Measurements from ENCODE around the gene UBE2E2.

The UBE2E2 gene

GRCh38 chr3:23546181-23546580, 343.1 kb downstream of the UBE2E2 start:
- H3K4me3 ChIP-seq (ENCODE audit: insufficient read length, low read depth) = no peak overlapping the region
- no peaks in the 10 kb centered on the region for H3K4me1 ChIP-seq (ENCODE audit: insufficient read depth, insufficient read length)
- DNase-seq (ENCODE audit: low read depth, low spot score) = no peak
- H3K9ac ChIP-seq (ENCODE audit: insufficient read length, low read depth) = no peak overlapping the region
- H3K27me3 ChIP-seq (ENCODE audit: insufficient read depth, insufficient read length) = no peaks in the 10 kb centered on the region
- peaks cover 4% of the 10 kb centered on the region; the same call in 1 of the 2 replicates for H3K9me3 ChIP-seq (ENCODE audit: insufficient read depth, low read length)
- TF ChIP-seq ZNF274 (IDR thresholded peaks at IDR 0.05; ENCODE audit: low read depth, low read length) = no peak
- no peak for TF ChIP-seq YY1 (IDR thresholded peaks at IDR 0.05; ENCODE audit: insufficient read depth, insufficient read length)
- no peak for TF ChIP-seq SUZ12 (IDR thresholded peaks at IDR 0.05; ENCODE audit: extremely low read depth, insufficient read depth, insufficient read length)
- H3K36me3 ChIP-seq (ENCODE audit: insufficient read depth, insufficient read length, low read length) = no peaks in the 10 kb centered on the region

DNA sequence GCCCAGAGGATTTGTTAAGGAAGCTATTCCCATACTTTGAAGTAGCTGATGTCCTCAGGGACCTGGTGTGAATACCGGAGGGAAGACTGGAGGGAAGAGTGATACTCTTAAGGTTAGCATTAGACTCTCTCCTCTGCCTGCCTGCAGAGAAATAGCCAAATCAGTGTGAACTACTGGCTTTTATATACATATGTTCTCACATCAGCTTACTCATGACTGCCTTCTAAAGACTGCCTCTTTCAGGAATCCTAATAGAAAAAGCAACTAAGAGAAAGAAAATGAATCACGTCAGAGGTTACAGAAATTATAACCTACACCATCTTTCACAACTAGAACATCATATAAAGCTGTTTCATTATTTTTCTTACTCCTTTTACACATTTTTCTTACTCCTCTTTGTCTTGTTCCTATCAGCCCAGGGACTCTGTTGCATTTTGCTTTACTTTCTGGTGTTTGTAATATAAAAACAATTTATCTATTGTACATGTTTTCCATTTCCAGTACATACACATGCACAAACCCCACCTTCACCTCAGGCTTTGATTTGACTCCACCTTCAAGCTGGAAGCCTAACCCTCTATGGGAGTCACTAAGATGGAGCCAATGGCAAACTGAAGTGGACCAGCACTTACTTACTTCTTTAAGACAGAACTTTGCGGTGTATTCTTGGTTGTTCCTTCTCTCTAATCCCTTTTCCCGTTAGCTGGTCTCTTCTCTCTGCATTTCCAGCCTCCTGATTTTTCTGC, 345.0 kb downstream of the UBE2E2 start:
- no peak for DNase-seq (ENCODE audit: low read depth, low spot score)
- H3K4me1 ChIP-seq (ENCODE audit: insufficient read depth, insufficient read length) = no peaks in the 10 kb centered on the region
- no peaks in the 10 kb centered on the region for H3K27me3 ChIP-seq (ENCODE audit: insufficient read depth, insufficient read length)
- H3K9me3 ChIP-seq (ENCODE audit: insufficient read depth, low read length) = peaks cover 4% of the 10 kb centered on the region; the same call in 1 of the 2 replicates
- H3K9ac ChIP-seq (ENCODE audit: insufficient read length, low read depth) = no peak overlapping the region
- TF ChIP-seq SUZ12 (IDR thresholded peaks at IDR 0.05; ENCODE audit: extremely low read depth, insufficient read depth, insufficient read length) = no peak
- no peak for TF ChIP-seq YY1 (IDR thresholded peaks at IDR 0.05; ENCODE audit: insufficient read depth, insufficient read length)
- no peak for TF ChIP-seq ZNF274 (IDR thresholded peaks at IDR 0.05; ENCODE audit: low read depth, low read length)
- no peak overlapping the region for H3K4me3 ChIP-seq (ENCODE audit: insufficient read length, low read depth)
- no peaks in the 10 kb centered on the region for H3K36me3 ChIP-seq (ENCODE audit: insufficient read depth, insufficient read length, low read length)

DNA sequence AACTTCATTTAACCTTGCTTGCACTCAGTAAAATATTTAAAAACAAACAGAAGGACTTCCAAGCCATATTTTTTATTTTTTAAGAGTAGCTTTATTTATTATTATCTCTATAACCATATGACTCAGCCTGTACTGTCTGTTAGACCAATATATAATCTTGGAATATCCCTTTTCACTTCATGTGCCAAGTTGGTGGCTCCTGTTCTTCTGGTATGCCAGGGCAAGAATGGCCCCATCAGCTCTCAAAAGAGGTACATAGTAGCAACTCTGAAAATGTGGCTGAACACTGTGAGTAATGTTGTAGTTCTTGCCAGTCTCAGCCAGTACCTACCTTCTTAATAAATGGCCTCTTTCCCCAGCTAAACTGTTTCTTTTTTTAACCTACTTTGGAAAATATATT, 345.6 kb downstream of the UBE2E2 start:
- DNase-seq (ENCODE audit: low read depth, low spot score) = no peak
- Histone ChIP-seq H3K4me1 (ENCODE audit: insufficient read depth, insufficient read length) (no peaks in the 10 kb centered on the region), H3K4me3 (ENCODE audit: insufficient read length, low read depth) (no peak overlapping the region), H3K9me3 (ENCODE audit: insufficient read depth, low read length) (peaks cover 4% of the 10 kb centered on the region; the same call in 1 of the 2 replicates), H3K36me3 (ENCODE audit: insufficient read depth, insufficient read length, low read length) (no peaks in the 10 kb centered on the region), H3K27me3 (ENCODE audit: insufficient read depth, insufficient read length) (no peaks in the 10 kb centered on the region), H3K9ac (ENCODE audit: insufficient read length, low read depth) (no peak overlapping the region)
- TF ChIP-seq SUZ12 (IDR thresholded peaks at IDR 0.05; ENCODE audit: extremely low read depth, insufficient read depth, insufficient read length) = no peak
- no peak for TF ChIP-seq YY1 (IDR thresholded peaks at IDR 0.05; ENCODE audit: insufficient read depth, insufficient read length)
- TF ChIP-seq ZNF274 (IDR thresholded peaks at IDR 0.05; ENCODE audit: low read depth, low read length) = no peak

DNA sequence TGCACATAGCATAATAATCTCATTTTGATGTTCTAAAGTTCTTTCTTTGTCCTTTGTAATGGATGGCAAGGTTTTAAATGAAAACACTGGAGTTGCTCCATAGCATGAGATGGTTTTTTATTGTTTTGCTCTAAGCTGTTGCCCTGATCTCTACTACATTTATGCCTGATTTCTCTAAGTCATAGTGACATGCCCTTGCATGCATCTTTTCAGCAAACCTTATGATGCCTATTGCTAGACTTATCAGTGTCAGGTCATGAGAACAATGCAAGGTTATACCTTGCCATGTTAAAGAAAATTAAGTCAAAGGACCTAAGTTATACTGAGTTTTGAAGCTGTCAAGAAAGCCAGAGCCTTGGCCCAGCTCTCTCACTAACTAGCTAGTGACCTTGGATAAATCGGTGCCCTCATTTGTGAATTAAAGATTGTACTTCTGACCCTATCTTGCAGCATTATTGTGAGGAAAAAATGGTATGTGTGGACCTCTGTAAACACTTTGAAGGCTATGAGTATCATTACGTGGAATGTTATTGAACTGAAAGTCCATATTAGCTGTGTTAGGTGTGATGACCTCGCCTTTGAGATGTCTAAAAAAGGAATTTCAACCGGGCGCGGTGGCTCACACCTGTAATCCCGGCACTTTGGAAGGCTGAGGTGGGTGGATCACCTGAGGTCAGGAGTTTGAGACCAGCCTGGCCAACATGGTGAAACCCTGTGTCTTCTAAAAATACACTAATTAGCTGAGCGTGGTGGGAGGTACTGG, 346.2 kb downstream of the UBE2E2 start:
- DNase-seq (ENCODE audit: low read depth, low spot score) = no peak
- no peak overlapping the region for H3K9ac ChIP-seq (ENCODE audit: insufficient read length, low read depth)
- H3K9me3 ChIP-seq (ENCODE audit: insufficient read depth, low read length) = peaks cover 4% of the 10 kb centered on the region; the same call in 1 of the 2 replicates
- no peak for TF ChIP-seq YY1 (IDR thresholded peaks at IDR 0.05; ENCODE audit: insufficient read depth, insufficient read length)
- H3K4me1 ChIP-seq (ENCODE audit: insufficient read depth, insufficient read length) = no peaks in the 10 kb centered on the region
- H3K27me3 ChIP-seq (ENCODE audit: insufficient read depth, insufficient read length) = no peaks in the 10 kb centered on the region
- H3K36me3 ChIP-seq (ENCODE audit: insufficient read depth, insufficient read length, low read length) = no peaks in the 10 kb centered on the region
- no peak overlapping the region for H3K4me3 ChIP-seq (ENCODE audit: insufficient read length, low read depth)

DNA sequence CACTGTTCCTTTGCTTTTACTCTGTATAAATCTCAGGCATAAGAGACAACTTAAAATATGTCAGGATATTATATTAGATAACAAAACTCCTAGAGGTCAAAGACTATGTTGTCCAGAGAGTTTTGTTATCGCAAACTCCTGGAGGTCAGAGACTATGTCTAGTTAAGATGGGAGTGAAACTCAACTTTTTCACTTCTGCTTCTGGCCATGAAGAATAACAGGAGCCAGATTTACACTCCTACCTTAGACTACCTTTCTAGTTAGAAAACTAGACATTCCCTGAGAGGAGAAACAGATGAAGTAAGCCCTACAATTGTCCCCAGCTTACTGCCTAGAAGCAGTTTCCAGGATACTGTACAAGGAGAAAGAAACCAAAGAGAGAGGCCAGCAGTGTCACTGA, 347.3 kb downstream of the UBE2E2 start:
- peaks cover 4% of the 10 kb centered on the region; the same call in 1 of the 2 replicates for H3K9me3 ChIP-seq (ENCODE audit: insufficient read depth, low read length)
- no peaks in the 10 kb centered on the region for H3K4me1 ChIP-seq (ENCODE audit: insufficient read depth, insufficient read length)
- H3K27me3 ChIP-seq (ENCODE audit: insufficient read depth, insufficient read length) = no peaks in the 10 kb centered on the region
- H3K4me3 ChIP-seq (ENCODE audit: insufficient read length, low read depth) = no peak overlapping the region
- no peaks in the 10 kb centered on the region for H3K36me3 ChIP-seq (ENCODE audit: insufficient read depth, insufficient read length, low read length)
- TF ChIP-seq ZNF274 (IDR thresholded peaks at IDR 0.05; ENCODE audit: low read depth, low read length) = no peak
- TF ChIP-seq YY1 (IDR thresholded peaks at IDR 0.05; ENCODE audit: insufficient read depth, insufficient read length) = no peak
- no peak for TF ChIP-seq SUZ12 (IDR thresholded peaks at IDR 0.05; ENCODE audit: extremely low read depth, insufficient read depth, insufficient read length)
- H3K9ac ChIP-seq (ENCODE audit: insufficient read length, low read depth) = no peak overlapping the region
- no peak for DNase-seq (ENCODE audit: low read depth, low spot score)

DNA sequence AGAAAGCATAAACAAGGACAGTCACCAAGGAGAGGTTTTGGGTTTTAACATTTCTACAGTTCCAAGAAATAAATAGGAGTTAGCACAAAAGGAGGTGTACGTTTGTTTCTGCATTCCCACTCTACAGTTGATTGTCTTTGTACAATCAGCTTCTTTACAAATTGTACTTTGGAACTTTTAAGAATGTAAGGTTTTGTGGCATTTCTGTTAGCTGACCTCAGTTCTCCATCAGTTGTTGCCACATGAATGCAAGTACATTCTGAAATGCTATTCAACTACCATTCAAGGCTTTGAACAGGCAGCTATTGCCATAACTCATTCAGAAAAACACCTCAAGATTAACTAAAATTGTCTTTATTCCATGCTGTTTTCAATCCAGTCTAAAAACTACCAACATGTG, 349.4 kb downstream of the UBE2E2 start:
- H3K4me3 ChIP-seq (ENCODE audit: insufficient read length, low read depth) = no peak overlapping the region
- no peak for DNase-seq (ENCODE audit: low read depth, low spot score)
- no peaks in the 10 kb centered on the region for H3K4me1 ChIP-seq (ENCODE audit: insufficient read depth, insufficient read length)
- TF ChIP-seq SUZ12 (IDR thresholded peaks at IDR 0.05; ENCODE audit: extremely low read depth, insufficient read depth, insufficient read length) (no peak), YY1 (IDR thresholded peaks at IDR 0.05; ENCODE audit: insufficient read depth, insufficient read length) (no peak), ZNF274 (IDR thresholded peaks at IDR 0.05; ENCODE audit: low read depth, low read length) (no peak)
- no peaks in the 10 kb centered on the region for H3K27me3 ChIP-seq (ENCODE audit: insufficient read depth, insufficient read length)
- H3K36me3 ChIP-seq (ENCODE audit: insufficient read depth, insufficient read length, low read length) = peaks cover 5% of the 10 kb centered on the region
- no peaks in the 10 kb centered on the region for H3K9me3 ChIP-seq (ENCODE audit: insufficient read depth, low read length)
- H3K9ac ChIP-seq (ENCODE audit: insufficient read length, low read depth) = no peak overlapping the region

GRCh38 chr3:23553353-23553752, 350.2 kb downstream of the UBE2E2 start:
- H3K4me3 ChIP-seq (ENCODE audit: insufficient read length, low read depth) = no peak overlapping the region
- no peak for DNase-seq (ENCODE audit: low read depth, low spot score)
- no peaks in the 10 kb centered on the region for H3K4me1 ChIP-seq (ENCODE audit: insufficient read depth, insufficient read length)
- no peaks in the 10 kb centered on the region for H3K27me3 ChIP-seq (ENCODE audit: insufficient read depth, insufficient read length)
- no peaks in the 10 kb centered on the region for H3K9me3 ChIP-seq (ENCODE audit: insufficient read depth, low read length)
- TF ChIP-seq YY1 (IDR thresholded peaks at IDR 0.05; ENCODE audit: insufficient read depth, insufficient read length) (no peak), SUZ12 (IDR thresholded peaks at IDR 0.05; ENCODE audit: extremely low read depth, insufficient read depth, insufficient read length) (no peak), ZNF274 (IDR thresholded peaks at IDR 0.05; ENCODE audit: low read depth, low read length) (no peak)
- no peak overlapping the region for H3K9ac ChIP-seq (ENCODE audit: insufficient read length, low read depth)
- peaks cover 5% of the 10 kb centered on the region for H3K36me3 ChIP-seq (ENCODE audit: insufficient read depth, insufficient read length, low read length)

Measured in NT2/D1 (cell line).